ENCODE results near the gene SORL1. TPM values are rescaled to one million over a fixed set of nuclear protein-coding genes. Genes with fewer than 3 reads are reported as not detected.

The SORL1 gene
- total RNA-seq, 1 donor from 2014 or later: 38.3 TPM

GRCh38 chr11:121615501-121615900 is 163.4 kb downstream of the SORL1 start:
- no peak for DNase-seq (ENCODE audit: extremely low spot score in 2 of 2)
- Histone ChIP-seq H3K27ac (no peak overlapping the region), H3K27me3 (no peaks in the 10 kb centered on the region), H3K36me3 (peaks cover 0 to 29% of the 10 kb centered on the region in 2 donors), H3K4me1 (no peaks in the 10 kb centered on the region), H3K4me3 (no peak overlapping the region), H3K9me3 (no peaks in the 10 kb centered on the region)
- TF ChIP-seq CTCF (IDR thresholded peaks at IDR 0.05): no peak
- no peak for TF ChIP-seq POLR2AphosphoS5 (IDR thresholded peaks at IDR 0.05; ENCODE audit: insufficient read depth in 1 of 2, low read depth in 1 of 2)
- no peak for TF ChIP-seq POLR2A (IDR thresholded peaks at IDR 0.05)
- intact Hi-C loops (cut with DNase I): no loop called here

- H3K9me3 ChIP-seq: no peaks in the 10 kb centered on the region
- no peak for DNase-seq (ENCODE audit: extremely low spot score in 2 of 2)
- no peak overlapping the region for H3K27ac ChIP-seq
- intact Hi-C loops (cut with DNase I): no loop called here
- H3K27me3 ChIP-seq: no peaks in the 10 kb centered on the region
- TF ChIP-seq POLR2AphosphoS5 (IDR thresholded peaks at IDR 0.05; ENCODE audit: insufficient read depth in 1 of 2, low read depth in 1 of 2) (no peak), POLR2A (IDR thresholded peaks at IDR 0.05) (no peak), CTCF (IDR thresholded peaks at IDR 0.05) (no peak)
- H3K4me3 ChIP-seq: no peak overlapping the region
- H3K36me3 ChIP-seq: peaks cover 0 to 35% of the 10 kb centered on the region in 2 donors
- H3K4me1 ChIP-seq: no peaks in the 10 kb centered on the region
These were observed 166.4 kb downstream of the SORL1 start for GRCh38 chr11:121618516-121618915.

- peaks cover 0 to 14% of the 10 kb centered on the region in 2 donors for H3K36me3 ChIP-seq
- TF ChIP-seq CTCF (IDR thresholded peaks at IDR 0.05) (no peak), POLR2AphosphoS5 (IDR thresholded peaks at IDR 0.05; ENCODE audit: insufficient read depth in 1 of 2, low read depth in 1 of 2) (no peak), POLR2A (IDR thresholded peaks at IDR 0.05) (no peak)
- H3K9me3 ChIP-seq: no peaks in the 10 kb centered on the region
- intact Hi-C loops (cut with DNase I): no loop called here
- H3K27me3 ChIP-seq: no peaks in the 10 kb centered on the region
- H3K27ac ChIP-seq: no peak overlapping the region
- DNase-seq (ENCODE audit: extremely low spot score in 2 of 2): no peak
- no peak overlapping the region for H3K4me3 ChIP-seq
- H3K4me1 ChIP-seq: peaks cover 11% of the 10 kb centered on the region
These were observed 173.8 kb downstream of the SORL1 start for GRCh38 chr11:121625777-121626506.

- DNase-seq (ENCODE audit: extremely low spot score in 2 of 2): no peak
- no peaks in the 10 kb centered on the region for H3K9me3 ChIP-seq
- no peak overlapping the region for H3K4me3 ChIP-seq
- intact Hi-C loops (cut with DNase I): no loop called here
- H3K27me3 ChIP-seq: no peaks in the 10 kb centered on the region
- H3K36me3 ChIP-seq: peaks cover 0 to 14% of the 10 kb centered on the region in 2 donors
- TF ChIP-seq POLR2A (IDR thresholded peaks at IDR 0.05): no peak
- TF ChIP-seq CTCF (IDR thresholded peaks at IDR 0.05): no peak
- TF ChIP-seq POLR2AphosphoS5 (IDR thresholded peaks at IDR 0.05; ENCODE audit: insufficient read depth in 1 of 2, low read depth in 1 of 2): no peak
- H3K27ac ChIP-seq: no peak overlapping the region
- peaks cover 11% of the 10 kb centered on the region for H3K4me1 ChIP-seq
These were observed 174.4 kb downstream of the SORL1 start for GRCh38 chr11:121626507-121626875.

GRCh38 chr11:121626980-121627379 is 174.9 kb downstream of the SORL1 start:
- no peak overlapping the region for H3K27ac ChIP-seq
- peaks cover 11% of the 10 kb centered on the region for H3K4me1 ChIP-seq
- H3K27me3 ChIP-seq: no peaks in the 10 kb centered on the region
- no peak overlapping the region for H3K4me3 ChIP-seq
- H3K36me3 ChIP-seq: peaks cover 0 to 11% of the 10 kb centered on the region in 2 donors
- intact Hi-C loops (cut with DNase I): no loop called here
- no peaks in the 10 kb centered on the region for H3K9me3 ChIP-seq
- no peak for DNase-seq (ENCODE audit: extremely low spot score in 2 of 2)
- TF ChIP-seq CTCF (IDR thresholded peaks at IDR 0.05): no peak
- TF ChIP-seq POLR2AphosphoS5 (IDR thresholded peaks at IDR 0.05; ENCODE audit: insufficient read depth in 1 of 2, low read depth in 1 of 2): no peak
- no peak for TF ChIP-seq POLR2A (IDR thresholded peaks at IDR 0.05)
